Esophagus muscularis mucosa (tissue), 3 donors: Measurements from ENCODE around the gene CHM.
"Not testable (repeated sequence)": the region's sequence is repeated elsewhere in the genome, so short reads cannot be mapped to it uniquely, and the experiment has no call there.

Source experiments
- CTCF ChIP-seq, 3 experiments: fragments of 200-600 bp in 2 of 3; fragments of 450-650 bp in 1 of 3; sonication (generic) in 2 of 3; IDR thresholded peaks; one replicate each; pipeline ENCODE4 v1.5.1; 2017 to 2019; ENCODE audit warnings: antibody characterized with exemption in 3 of 3, mild to moderate bottlenecking in 2 of 3, moderate library complexity in 1 of 3
- POLR2AphosphoS5 ChIP-seq, 2 donors: sonication (generic); formaldehyde crosslinking; IDR thresholded peaks; one replicate each; pipeline ENCODE4 v1.6.1; 2017; ENCODE audit warnings: antibody characterized with exemption in 2 of 2

DNA sequence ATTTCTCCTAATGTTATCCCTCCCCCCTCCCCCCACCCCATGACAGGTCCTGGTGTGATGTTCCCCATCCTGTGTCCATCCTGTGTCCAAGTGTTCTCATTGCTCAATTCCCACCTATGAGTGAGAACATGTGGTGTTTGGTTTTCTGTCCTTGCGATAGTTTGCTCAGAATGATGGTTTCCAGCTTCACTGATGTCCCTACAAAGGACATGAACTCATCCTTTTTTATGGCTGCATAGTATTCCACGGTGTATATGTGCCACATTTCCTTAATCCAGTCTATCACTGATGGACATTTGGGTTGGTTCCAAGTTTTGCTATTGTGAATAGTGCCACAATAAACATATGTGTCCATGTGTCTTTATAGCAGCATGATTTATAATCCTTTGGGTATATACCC, 113.0 kb downstream of the CHM start:
- not testable (repeated sequence) for TF ChIP-seq POLR2AphosphoS5, CTCF (IDR thresholded peaks at IDR 0.05)
